H1 (cell line): Measurements from ENCODE around the gene SLC34A1. TPM values are rescaled to one million over a fixed set of nuclear protein-coding genes. Genes with fewer than 3 reads are reported as not detected.

Source experiments
- CBX8 ChIP-seq: fragments of 300-800, 300-1000 bp; sonication (generic); IDR thresholded peaks from 2 replicates; pipeline ENCODE4 v1.7.1; 2016; ENCODE audit warnings: low read depth, low read length, borderline replicate concordance
- CHD2 ChIP-seq: IDR thresholded peaks from 2 replicates; pipeline ENCODE4 v1.6.1; 2012; ENCODE audit warnings: low read length, improper control_type of control experiment
- CHD7 ChIP-seq: fragments of 300-600 bp; sonication (generic); IDR thresholded peaks from 2 replicates; pipeline ENCODE4 v1.7.1; 2012; ENCODE audit warnings: low read length, moderate library complexity, mild to moderate bottlenecking, inconsistent platforms; ENCODE audit not compliant: insufficient replicate concordance
- FOSL1 ChIP-seq: IDR thresholded peaks from 2 replicates; pipeline ENCODE4 v1.6.1; 2011; ENCODE audit warnings: mild to moderate bottlenecking, low read depth, low read length, moderate library complexity; ENCODE audit not compliant: insufficient read depth
- RFX5 ChIP-seq: IDR thresholded peaks from 2 replicates; pipeline ENCODE4 v1.6.1; 2011; ENCODE audit warnings: low read depth, low read length, improper control_type of control experiment, borderline replicate concordance
- RXRA ChIP-seq: IDR thresholded peaks from 2 replicates; pipeline ENCODE4 v1.6.1; 2011; ENCODE audit warnings: low read depth, mild to moderate bottlenecking, low read length, moderate library complexity; ENCODE audit not compliant: insufficient read depth
- SIRT6 ChIP-seq: IDR thresholded peaks from one replicate; pipeline ENCODE4 v1.7.1; 2012; ENCODE audit warnings: low read length, inconsistent platforms
- SUZ12 ChIP-seq: fragments of 200-600 bp; sonication (generic); IDR thresholded peaks from 2 replicates; pipeline ENCODE4 v1.6.1; 2012; ENCODE audit warnings: mild to moderate bottlenecking, inconsistent platforms, low read length, moderate library complexity, mixed read lengths
- TAF1 ChIP-seq: IDR thresholded peaks from 2 replicates; pipeline ENCODE4 v1.6.1; 2011; ENCODE audit warnings: mild to moderate bottlenecking, low read depth, low read length
- USF2 ChIP-seq: IDR thresholded peaks from 2 replicates; pipeline ENCODE4 v1.6.1; 2011; ENCODE audit warnings: low read length, improper control_type of control experiment
- polyA plus RNA-seq, 7 experiments: library from polyadenylated mRNA; depleted of rRNA in 3 of 7; stranded (reverse) in 5 of 7; unstranded in 2 of 7; fragments of >200 nt in 5 of 7; fragments of 200-250 nt in 2 of 7; gene quantifications; 1 replicate in 5 of 7; 2 replicates in 1 of 7; 4 replicates in 1 of 7; pipeline versions ENCODE4 v1.2.1 to v1.2.3, GENCODE V29; 2011 to 2013; ENCODE audit warnings: missing spikeins in 2 of 7, mixed read lengths in 2 of 7
- total RNA-seq: library from RNA; stranded (reverse); fragmentation: NEBNext Ultra II Directional; extraction: Animal tissue kit (Norgen Biotek cat#: 25700); gene quantifications from 2 replicates; pipeline ENCODE4 v1.2.1, GENCODE V29; 2021

The SLC34A1 gene
- total and polyA plus RNA-seq, 2 of the 8 experiments (the other 6 are each of a cell fraction or from before 2014, with no cell fraction given): not detected

- TF ChIP-seq USF2 (no peak), SIRT6 (no peak), FOSL1 (no peak), CHD7 (no peak), TAF1 (no peak; the same call in 1 of the 2 replicates), CBX8 (no peak), RFX5 (no peak), RXRA (0 out of 2 replicates have a peak, but pooled peaks have one; percentile 24), SUZ12 (no peak), CHD2 (no peak)
Observed at GRCh38 chr5:177370488-177371119, 13.6 kb upstream of the SLC34A1 start (continued).
